SK-N-SH (cell line): ENCODE measurements around the gene RB1. TPM values are rescaled to one million over a fixed set of nuclear protein-coding genes. Genes with fewer than 3 reads are reported as not detected.

Experiments used
- CTCF ChIA-PET: fragments of 300-600, 350-600 bp; formaldehyde crosslinking; extraction: SDS; loops from one replicate; lab custom pipeline; 2021; lab: Yijun Ruan, JAX
- POLR2A ChIA-PET: fragments of 350-600 bp; sonication (Branson Sonifier 250); formaldehyde crosslinking; extraction: SDS; loops from one replicate; lab custom pipeline; 2020; ENCODE audit warnings: antibody characterized with exemption, inconsistent platforms; lab: Yijun Ruan, JAX
- DNase-seq: peaks from one replicate; pipeline ENCODE4 v3.0.0; 2012
- H2AFZ ChIP-seq: fragments of 200-600 bp; sonication (generic); 2 replicates; pipeline ENCODE4 v1.8.1; 2016; ENCODE audit warnings: antibody characterized with exemption, mild to moderate bottlenecking, low read depth
- H3F3A ChIP-seq: fragments of 200-600 bp; sonication (generic); replicated peaks from 2 replicates; pipeline ENCODE3; 2016; ENCODE audit warnings: antibody characterized with exemption, mild to moderate bottlenecking; ENCODE audit not compliant: insufficient read depth
- H3K27ac ChIP-seq, 2 experiments: fragments of 200-500 bp in 1 of 2; fragments of 200-600 bp in 1 of 2; sonication (Bioruptor generic) in 1 of 2; sonication (generic), shearing (Covaris generic) in 1 of 2; 2 replicates each; pipeline versions ENCODE4 v1.5.1 to v1.6.1; 2014 to 2016; ENCODE audit warnings: low read depth in 2 of 2, inconsistent platforms in 1 of 2, low read length in 1 of 2, mild to moderate bottlenecking in 1 of 2, mixed read lengths in 1 of 2
- H3K27me3 ChIP-seq: fragments of 200-600 bp; sonication (generic), shearing (Covaris generic); 2 replicates; pipeline ENCODE4 v1.6.1; 2016; ENCODE audit warnings: mixed run types; ENCODE audit not compliant: insufficient read depth
- H3K36me3 ChIP-seq, 2 experiments: fragments of 200-500 bp in 1 of 2; fragments of 200-600 bp in 1 of 2; sonication (Bioruptor generic) in 1 of 2; sonication (generic) in 1 of 2; replicated peaks in 1 of 2; 2 replicates each; pipeline versions ENCODE3 to v1.5.1; 2014 to 2016; ENCODE audit warnings: low read length in 1 of 2, mild to moderate bottlenecking in 1 of 2; ENCODE audit not compliant: insufficient read depth in 2 of 2, control insufficient read depth in 1 of 2
- H3K4me1 ChIP-seq, 2 experiments: fragments of 200-500 bp in 1 of 2; fragments of 200-600 bp in 1 of 2; sonication (Bioruptor generic) in 1 of 2; sonication (generic), shearing (Covaris generic) in 1 of 2; 2 replicates each; pipeline versions ENCODE4 v1.5.1 to v1.6.1; 2014 to 2016; ENCODE audit warnings: low read depth in 1 of 2, low read length in 1 of 2, mixed run types in 1 of 2; ENCODE audit not compliant: insufficient read depth in 2 of 2, control insufficient read depth in 1 of 2
- H3K4me2 ChIP-seq: fragments of 200-600 bp; sonication (generic), shearing (Covaris generic); 2 replicates; pipeline ENCODE4 v1.6.1; 2017; ENCODE audit warnings: mixed run types
- H3K4me3 ChIP-seq, 2 experiments: fragments of 200-500 bp in 1 of 2; fragments of 200-600 bp in 1 of 2; sonication (Bioruptor generic) in 1 of 2; sonication (generic), shearing (Covaris generic) in 1 of 2; 2 replicates each; pipeline versions ENCODE4 v1.5.1 to v1.8.1; 2014 to 2016; ENCODE audit warnings: low read depth in 2 of 2, inconsistent platforms in 1 of 2, low read length in 1 of 2, mild to moderate bottlenecking in 1 of 2, mixed read lengths in 1 of 2, moderate library complexity in 1 of 2
- H3K79me2 ChIP-seq: fragments of 200-600 bp; sonication (generic); 2 replicates; pipeline ENCODE4 v1.8.1; 2017; ENCODE audit warnings: mild to moderate bottlenecking; ENCODE audit not compliant: insufficient read depth
- H3K9ac ChIP-seq: fragments of 200-600 bp; sonication (generic); 2 replicates; pipeline ENCODE4 v1.6.1; 2017; ENCODE audit warnings: mixed run types
- H3K9me2 ChIP-seq: fragments of 200-600 bp; sonication (generic); 2 replicates; pipeline ENCODE4 v1.6.1; 2017; ENCODE audit warnings: mixed run types
- H3K9me3 ChIP-seq: fragments of 200-600 bp; sonication (generic); 2 replicates; pipeline ENCODE4 v1.6.1; 2017; ENCODE audit warnings: mixed run types, mild to moderate bottlenecking, moderate library complexity
- H4K20me1 ChIP-seq: fragments of 200-600 bp; sonication (generic); 2 replicates; pipeline ENCODE4 v1.6.1; 2017; ENCODE audit warnings: mild to moderate bottlenecking, mixed run types; ENCODE audit not compliant: insufficient read depth
- CHD2 ChIP-seq: fragments of 150-350 bp; IDR thresholded peaks from 2 replicates; pipeline ENCODE4 v1.6.1; 2018; ENCODE audit warnings: low read length; ENCODE audit not compliant: partially characterized antibody
- CTCF ChIP-seq: fragments of 200-600 bp; sonication (generic); IDR thresholded peaks from 2 replicates; pipeline ENCODE4 v1.6.1; 2017; ENCODE audit warnings: antibody characterized with exemption, mild to moderate bottlenecking, moderate library complexity
- EP300 ChIP-seq, 2 experiments: IDR thresholded peaks; 2 replicates each; pipeline versions ENCODE4 v1.4.0 to v1.6.1; 2012; ENCODE audit warnings: borderline replicate concordance in 1 of 2, low read depth in 1 of 2, low read length in 1 of 2
- FOXJ3 ChIP-seq: sonication (generic); formaldehyde crosslinking; IDR thresholded peaks from 2 replicates; pipeline ENCODE4 v1.5.1; 2020; ENCODE audit warnings: mild to moderate bottlenecking, missing genetic modification reagents
- MAX ChIP-seq: IDR thresholded peaks from 2 replicates; pipeline ENCODE4 v1.4.0; 2012; ENCODE audit warnings: low read depth
- MXI1 ChIP-seq: IDR thresholded peaks from 2 replicates; pipeline ENCODE4 v1.6.1; 2012; ENCODE audit warnings: mild to moderate bottlenecking, low read depth, low read length, improper control_type of control experiment
- PBX3 ChIP-seq: IDR thresholded peaks from 2 replicates; pipeline ENCODE4; 2012
- SMC3 ChIP-seq: IDR thresholded peaks from 2 replicates; pipeline ENCODE4 v1.6.1; 2012; ENCODE audit warnings: low read depth, low read length, improper control_type of control experiment
- USF1 ChIP-seq: IDR thresholded peaks from 2 replicates; pipeline ENCODE4 v1.4.0; 2012; ENCODE audit warnings: low read depth, borderline replicate concordance
- ZBTB33 ChIP-seq: IDR thresholded peaks from 2 replicates; pipeline ENCODE4 v1.4.0; 2012; ENCODE audit warnings: low read depth, borderline replicate concordance
- WGBS: methylation state at CpG from one replicate; pipeline ENCODE4 v1.1.6; 2017; ENCODE audit warnings: low lambda C conversion rate; 5-methylcytosine and 5-hydroxymethylcytosine counted together
- polyA plus RNA-seq, 3 experiments: library from polyadenylated mRNA; depleted of rRNA; stranded (reverse); fragments of >200 nt; gene quantifications; 2 replicates each; pipeline ENCODE4 v1.2.3, GENCODE V29; 2012

Gene RB1
- polyA plus RNA-seq, 1 of the 3 experiments (the other 2 are of a cell fraction) = 11.5 TPM

- Histone ChIP-seq H3K9ac (no peak overlapping the region), H3K4me2 (no peak overlapping the region), H3K27me3 (no peaks in the 10 kb centered on the region)
- no peak for TF ChIP-seq PBX3
- TF ChIP-seq CTCF = no peak
- no peak for TF ChIP-seq SMC3
- TF ChIP-seq MAX = no peak
- TF ChIP-seq FOXJ3 (CRISPR knock-in tag) = no peak
- TF ChIP-seq, all 33 proteins: peak for 0
- Histone ChIP-seq H3K4me3 (no peak overlapping the region), H3K79me2 (peaks cover 5% of the 10 kb centered on the region), H3K27ac (no peak overlapping the region), H3F3A (peaks cover 11% of the 10 kb centered on the region), H3K36me3 (no peaks in the 10 kb centered on the region), H3K4me1 (peaks cover 0 to 9% of the 10 kb centered on the region in 2 experiments; a peak in 2 of 4 replicates), H3K9me2 (no peaks in the 10 kb centered on the region), H3K9me3 (no peaks in the 10 kb centered on the region), H2AFZ (no peak overlapping the region), H4K20me1 (no peaks in the 10 kb centered on the region)
- 84% methylated on average over 2 of the region's 2 CpGs for WGBS
- DNase-seq = no peak
- ChIA-PET POLR2A (no interaction called here), CTCF (no interaction called here)
Measured at GRCh38 chr13:48299591-48299990, 4.0 kb upstream of the RB1 start.

- Histone ChIP-seq H3K27me3 (no peaks in the 10 kb centered on the region), H3K4me3 (peak overlapping the region; percentile 81 to 91), H3K9ac (peak overlapping the region; percentile 98), H3K9me2 (no peaks in the 10 kb centered on the region), H4K20me1 (no peaks in the 10 kb centered on the region), H3K9me3 (no peaks in the 10 kb centered on the region), H3K4me1 (peaks cover 0 to 17% of the 10 kb centered on the region in 2 experiments; a peak in 2 of 4 replicates), H3K4me2 (peak overlapping the region; percentile 85), H3K79me2 (peaks cover 38% of the 10 kb centered on the region)
- ChIA-PET POLR2A (no interaction called here), CTCF (interaction anchor here (0.6 to 1.3 kb wide), 2 partner anchors 205 to 277 kb away, joined by 3 to 4 read pairs; no protein-coding TSS in a partner anchor)
- DNase-seq = no peak
- WGBS = 15% methylated on average over 12 of the region's 12 CpGs
- TF ChIP-seq PBX3 (no peak), EP300 (IDR thresholded peaks at IDR 0.05; ENCODE audit: borderline replicate concordance in 1 of 2, low read depth in 1 of 2, low read length in 1 of 2) (no peak), USF1 (no peak), ZBTB33 (no peak), CHD2 (no peak), MXI1 (no peak)
- TF ChIP-seq, all 33 proteins: peak for 0
- Histone ChIP-seq H3K27ac (peak overlapping the region; percentile 95 to 96), H2AFZ (peak overlapping the region; percentile 87), H3F3A (peaks cover 11% of the 10 kb centered on the region), H3K36me3 (peaks cover 2 to 5% of the 10 kb centered on the region in 2 experiments)
Measured at GRCh38 chr13:48302871-48303358, 636 bp upstream of the RB1 start.
